B cell (primary cell): ENCODE measurements around the gene SPRYD3. TPM values are rescaled to one million over a fixed set of nuclear protein-coding genes. Genes with fewer than 3 reads are reported as not detected.

Source experiments
- ATAC-seq: fragments of 200-7000 bp; cut with Tn5 transposase; one replicate; pipeline ENCODE4 v1.10.0; 2021; ENCODE audit warnings: low read depth, mild to moderate bottlenecking, moderate number of reproducible peaks, moderate library complexity
- CTCF ChIA-PET: fragments of 350-600 bp; sonication (Branson Sonifier 250); formaldehyde crosslinking; loops from one replicate; lab custom pipeline; 2021; ENCODE audit warnings: antibody characterized with exemption, inconsistent platforms; lab: Charles Lee
- POLR2A ChIA-PET: fragments of 350-600 bp; sonication (Branson Sonifier 250); formaldehyde crosslinking; loops from one replicate; lab custom pipeline; 2021; ENCODE audit warnings: antibody characterized with exemption; lab: Charles Lee
- DNase-seq: peaks from one replicate; pipeline ENCODE4 v3.0.0; 2013
- H2AFZ ChIP-seq: 2 replicates; pipeline ENCODE4 v1.6.1; 2012; ENCODE audit warnings: mild to moderate bottlenecking, low read depth, low read length; ENCODE audit not compliant: insufficient read depth, poor library complexity, severe bottlenecking
- H3K27ac ChIP-seq, 2 donors: 1 replicate in 1 of 2; 2 replicates in 1 of 2; pipeline ENCODE4 v1.5.1; 2012 to 2013; ENCODE audit warnings: low read length in 2 of 2, mild to moderate bottlenecking in 2 of 2, moderate library complexity in 1 of 2
- H3K27me3 ChIP-seq, 4 experiments: fragments of 200-600 bp in 1 of 4; sonication (generic) in 1 of 4; replicated peaks in 1 of 4; 1 replicate in 2 of 4; 2 replicates in 2 of 4; pipeline versions ENCODE4 v1.6.1 to v1.7.0; 2013 to 2016; ENCODE audit warnings: low read length in 3 of 4, mild to moderate bottlenecking in 2 of 4, mixed read lengths in 1 of 4, moderate library complexity in 1 of 4; ENCODE audit not compliant: insufficient read depth in 4 of 4, control insufficient read depth in 3 of 4; ENCODE audit errors: control extremely low read depth in 1 of 4
- H3K36me3 ChIP-seq, 2 experiments: replicated peaks in 1 of 2; 1 replicate in 1 of 2; 2 replicates in 1 of 2; pipeline versions ENCODE4 v1.6.1 to v1.7.1; 2013; ENCODE audit warnings: low read length in 1 of 2; ENCODE audit not compliant: insufficient read depth in 2 of 2, control insufficient read depth in 1 of 2; ENCODE audit errors: control extremely low read depth in 1 of 2, extremely low read depth in 1 of 2
- H3K4me1 ChIP-seq, 2 donors: fragments of 200-600 bp in 1 of 2; sonication (generic) in 1 of 2; 1 replicate in 1 of 2; 2 replicates in 1 of 2; pipeline versions ENCODE4 v1.5.1 to v1.6.1; 2013 to 2017; ENCODE audit warnings: low read length in 2 of 2; ENCODE audit not compliant: control insufficient read depth in 2 of 2, insufficient read depth in 2 of 2
- H3K4me2 ChIP-seq: replicated peaks from 2 replicates; pipeline ENCODE3; 2012; ENCODE audit warnings: mild to moderate bottlenecking, low read depth, low read length; ENCODE audit not compliant: poor library complexity, severe bottlenecking
- H3K4me3 ChIP-seq, 5 experiments: fragments of 200-600 bp in 1 of 5; sonication (generic) in 1 of 5; 1 replicate in 3 of 5; 2 replicates in 2 of 5; pipeline versions ENCODE4 v1.5.1 to v1.7.0; 2011 to 2016; ENCODE audit warnings: low read length in 4 of 5, mild to moderate bottlenecking in 4 of 5, low read depth in 2 of 5, control low read depth in 1 of 5, moderate library complexity in 1 of 5; ENCODE audit not compliant: insufficient read depth in 1 of 5; ENCODE audit errors: control extremely low read depth in 1 of 5, extremely low read depth in 1 of 5
- H3K79me2 ChIP-seq: fragments of 200-600 bp; sonication (generic); one replicate; pipeline ENCODE4 v1.6.0; 2016; ENCODE audit warnings: low read length; ENCODE audit not compliant: control insufficient read depth, insufficient read depth
- H3K9ac ChIP-seq: fragments of 200-600 bp; sonication (generic); 2 replicates; pipeline ENCODE4 v1.6.1; 2017; ENCODE audit warnings: mild to moderate bottlenecking, low read length, moderate library complexity
- H3K9me3 ChIP-seq, 3 donors: one replicate each; pipeline versions ENCODE4 v1.6.1 to v1.7.1; 2013; ENCODE audit warnings: low read length in 2 of 3; ENCODE audit not compliant: control insufficient read depth in 2 of 3, insufficient read depth in 1 of 3; ENCODE audit errors: control extremely low read depth in 1 of 3
- H4K20me1 ChIP-seq: 2 replicates; pipeline ENCODE4 v1.6.0; 2012; ENCODE audit warnings: mild to moderate bottlenecking, low read length; ENCODE audit not compliant: insufficient read depth, control insufficient read depth, poor library complexity, severe bottlenecking
- H3K27ac Mint-ChIP-seq: one replicate; pipeline ENCODE4 v1.8.0; 2021; ENCODE audit warnings: mixed read lengths
- H3K27me3 Mint-ChIP-seq: one replicate; pipeline ENCODE4 v1.8.0; 2021; ENCODE audit warnings: mixed read lengths
- H3K4me1 Mint-ChIP-seq: one replicate; pipeline ENCODE4 v1.8.0; 2021; ENCODE audit warnings: mixed read lengths
- H3K4me3 Mint-ChIP-seq: one replicate; pipeline ENCODE4 v1.8.0; 2021; ENCODE audit warnings: mixed read lengths
- H3K9me3 Mint-ChIP-seq: one replicate; pipeline ENCODE4 v1.8.0; 2022; ENCODE audit warnings: mixed read lengths; ENCODE audit not compliant: insufficient read depth
- EZH2 ChIP-seq: IDR thresholded peaks from 2 replicates; pipeline ENCODE4 v1.6.1; 2012; ENCODE audit warnings: borderline replicate concordance, low read depth, mild to moderate bottlenecking, moderate library complexity, low read length; ENCODE audit not compliant: insufficient read depth, poor library complexity, severe bottlenecking
- WGBS: methylation state at CpG from one replicate; pipeline ENCODE4 v1.1.5; 2013; ENCODE audit warnings: missing lambda C conversion rate; ENCODE audit not compliant: insufficient coverage; 5-methylcytosine and 5-hydroxymethylcytosine counted together
- intact Hi-C: fragments of 100-400 bp; cut with micrococcal nuclease; formaldehyde crosslinking; loops from one replicate; pipeline ENCODE4 v1.10.0; 2022
- polyA plus RNA-seq: library from polyadenylated mRNA; depleted of rRNA; stranded (reverse); fragments of >200 nt; gene quantifications from 2 replicates; pipeline ENCODE4 v1.2.3, GENCODE V29; 2012
- total RNA-seq, 2 donors: library from RNA; stranded (reverse); fragments of 120-200 nt in 1 of 2; gene quantifications; 1 replicate in 1 of 2; 2 replicates in 1 of 2; pipeline versions ENCODE4 v1.2.3 to v1.2.4, GENCODE V29; 2013 to 2022
- TF ChIP-seq, protein P1 (sequence below): fragments of 200-600 bp; IDR thresholded peaks from one replicate; pipeline ENCODE4 v1.8.0; 2022; ENCODE audit warnings: antibody characterized with exemption, mild to moderate bottlenecking

Gene SPRYD3
- total and polyA plus RNA-seq, 2 donors (not counting 1 experiment from before 2014, with no cell fraction given): 15.9 to 43.3 TPM

DNA sequence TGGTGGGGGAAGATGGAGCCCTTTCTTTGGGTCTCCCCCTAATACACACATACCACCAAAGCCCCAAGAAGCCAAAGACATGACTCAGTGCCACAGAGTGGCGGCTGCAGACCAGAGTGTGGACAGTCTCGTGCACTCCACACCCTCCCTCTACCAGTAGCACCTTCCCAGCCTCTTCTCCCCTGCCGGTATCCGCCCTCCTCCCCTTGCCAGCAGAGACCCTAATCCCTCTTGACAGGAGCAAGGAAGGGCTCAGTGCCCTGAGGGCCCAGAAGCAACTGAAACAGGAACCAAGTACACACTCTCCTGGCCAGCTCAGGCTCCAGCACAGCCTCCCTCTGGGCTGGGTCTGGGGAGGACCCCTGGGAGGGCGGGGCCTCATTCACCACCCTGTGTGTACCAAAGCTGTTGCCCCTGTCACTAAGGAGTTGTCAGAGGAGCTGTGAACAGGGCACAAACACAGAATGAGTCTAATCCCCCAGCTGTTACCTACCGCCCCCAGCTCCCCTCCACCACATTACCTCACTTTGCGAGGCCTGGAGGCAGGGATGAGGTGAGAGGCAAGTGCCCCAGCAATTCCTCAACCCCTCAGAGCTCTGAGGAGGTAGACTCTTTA, 8.2 kb downstream of the SPRYD3 start:
- no peak overlapping the region for H2AFZ ChIP-seq
- no peak overlapping the region for H3K4me3 ChIP-seq
- H3K4me1 ChIP-seq: peaks cover 6 to 21% of the 10 kb centered on the region in 2 donors
- ChIA-PET POLR2A (no interaction called here), CTCF (interaction anchor here (0.7 to 14.1 kb wide), 6 partner anchors 9 to 274 kb away, joined by 3 to 344 read pairs (median 3); partner anchors contain the start of genes IGFBP6, SOAT2 and SPRYD3)
- H3K27me3 ChIP-seq: no peaks in the 10 kb centered on the region
- H3K9ac ChIP-seq: no peak overlapping the region
- intact Hi-C loops: loop anchor here (10.0 kb wide), 1 partner anchor 254 kb away; the partner anchor contains the start of gene AAAS
- 96% methylated on average over 4 of the region's 7 CpGs for WGBS
- no peak overlapping the region for H3K4me2 ChIP-seq
- H4K20me1 ChIP-seq: peaks cover 29% of the 10 kb centered on the region
- ATAC-seq (no peak), DNase-seq (no peak)
- H3K79me2 ChIP-seq: peaks cover 8% of the 10 kb centered on the region
- Mint-ChIP-seq H3K27ac (no peak overlapping the region), H3K4me3 (no peak overlapping the region), H3K27me3 (no peaks in the 10 kb centered on the region), H3K9me3 (no peaks in the 10 kb centered on the region), H3K4me1 (peaks cover 29% of the 10 kb centered on the region)
- H3K27ac ChIP-seq: no peak overlapping the region
- no peak for TF ChIP-seq EZH2
- TF ChIP-seq, protein P1, sequence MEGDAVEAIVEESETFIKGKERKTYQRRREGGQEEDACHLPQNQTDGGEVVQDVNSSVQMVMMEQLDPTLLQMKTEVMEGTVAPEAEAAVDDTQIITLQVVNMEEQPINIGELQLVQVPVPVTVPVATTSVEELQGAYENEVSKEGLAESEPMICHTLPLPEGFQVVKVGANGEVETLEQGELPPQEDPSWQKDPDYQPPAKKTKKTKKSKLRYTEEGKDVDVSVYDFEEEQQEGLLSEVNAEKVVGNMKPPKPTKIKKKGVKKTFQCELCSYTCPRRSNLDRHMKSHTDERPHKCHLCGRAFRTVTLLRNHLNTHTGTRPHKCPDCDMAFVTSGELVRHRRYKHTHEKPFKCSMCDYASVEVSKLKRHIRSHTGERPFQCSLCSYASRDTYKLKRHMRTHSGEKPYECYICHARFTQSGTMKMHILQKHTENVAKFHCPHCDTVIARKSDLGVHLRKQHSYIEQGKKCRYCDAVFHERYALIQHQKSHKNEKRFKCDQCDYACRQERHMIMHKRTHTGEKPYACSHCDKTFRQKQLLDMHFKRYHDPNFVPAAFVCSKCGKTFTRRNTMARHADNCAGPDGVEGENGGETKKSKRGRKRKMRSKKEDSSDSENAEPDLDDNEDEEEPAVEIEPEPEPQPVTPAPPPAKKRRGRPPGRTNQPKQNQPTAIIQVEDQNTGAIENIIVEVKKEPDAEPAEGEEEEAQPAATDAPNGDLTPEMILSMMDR: no peak
- H3K9me3 ChIP-seq: no peaks in the 10 kb centered on the region
- peaks cover 0 to 78% of the 10 kb centered on the region in 2 experiments for H3K36me3 ChIP-seq
